Heart left ventricle (tissue), 13 donors: ENCODE data around the gene CCDC77.

Experiments
- CTCF ChIP-seq, 12 donors: fragments of 200-600 bp; sonication (generic) in 4 of 12; IDR thresholded peaks; one replicate each; pipeline versions ENCODE4 v1.5.0 to v1.8.0; 2018 to 2022; ENCODE audit warnings: antibody characterized with exemption in 12 of 12, mild to moderate bottlenecking in 5 of 12
- POLR2A ChIP-seq, 2 donors: fragments of 450-650 bp; IDR thresholded peaks; one replicate each; pipeline ENCODE4 v1.6.1; 2017; ENCODE audit warnings: antibody characterized with exemption in 2 of 2, mild to moderate bottlenecking in 2 of 2, moderate library complexity in 2 of 2
- donor health status: ischemic (EF 13 %, LVEDD 7.1; RV severe dilation, severe dysfunction).
- donor health status: DM: no; HTN: yes; CAD: no.
- donor health status: DM: no; HTN: no; CAD: no.
- donor health status: ischemic (EF 25% LVEDD 6.9; RV normal size, moderate dysfunction).
- donor health status: ischemic (EF 25% LVEDD 5.7; RV mildly dilated, moderate dysfunction).
- donor health status: ischemic (EF 35%, LVEDD 5.7; RV mildly dilated, moderate dysfunction).
- donor health status: nonischemic (EF 11% LVEDD 7.7; RV severe dilation, severe dysfunction).
- donor health status: DM: yes; HTN: yes; CAD: no.
- donor health status: PGD.
- donor health status: ischemic (EF 29% LVEDD 5.4; RV normal size, mild dysfunction).
- donor health status: nonischemic (EF 23%, LVEDD 6.1; RV moderate dilation, normal function).

- TF ChIP-seq CTCF (IDR thresholded peaks at IDR 0.05) (no peak), POLR2A (IDR thresholded peaks at IDR 0.05) (no peak)
Observed at GRCh38 chr12:473198-473597, 71.8 kb downstream of the CCDC77 start.
